Activated T-cell treated with anti-CD3 and anti-CD28 coated beads, Interleukin-2, amount 50 U/mL, for 24 hours (primary cell): ENCODE data around the gene CCR7.

ENCODE experiments used
- DNase-seq: peaks from one replicate; pipeline ENCODE4 v3.0.0-alpha.2; 2020
- H3K27ac Mint-ChIP-seq: 2 replicates; pipeline ENCODE4 v1.8.0; 2020; ENCODE audit warnings: mild to moderate bottlenecking, mixed read lengths
- H3K27me3 Mint-ChIP-seq: 2 replicates; pipeline ENCODE4 v1.8.0; 2020; ENCODE audit warnings: mixed read lengths
- H3K36me3 Mint-ChIP-seq: 2 replicates; pipeline ENCODE4 v1.8.0; 2020; ENCODE audit warnings: low read depth, mixed read lengths
- H3K4me1 Mint-ChIP-seq: 2 replicates; pipeline ENCODE4 v1.8.0; 2020; ENCODE audit warnings: low read depth, mixed read lengths
- H3K4me3 Mint-ChIP-seq: 2 replicates; pipeline ENCODE4 v1.8.0; 2020; ENCODE audit warnings: mild to moderate bottlenecking, moderate library complexity, mixed read lengths
- H3K9me3 Mint-ChIP-seq: 2 replicates; pipeline ENCODE4 v1.8.0; 2020; ENCODE audit warnings: mixed read lengths

The CCR7 gene

GRCh38 chr17:40532520-40533253 lies 32.6 kb downstream of the CCR7 start:
- H3K4me3 Mint-ChIP-seq, result peak overlapping the region; percentile 74
- H3K4me1 Mint-ChIP-seq, result peaks cover 90% of the 10 kb centered on the region
- no peaks in the 10 kb centered on the region for H3K9me3 Mint-ChIP-seq
- peak; percentile 30 for DNase-seq
- peak overlapping the region; percentile 95 for H3K27ac Mint-ChIP-seq
- H3K27me3 Mint-ChIP-seq, result no peaks in the 10 kb centered on the region
- H3K36me3 Mint-ChIP-seq, result peaks cover 3% of the 10 kb centered on the region

GRCh38 chr17:40531051-40531991 lies 34.0 kb downstream of the CCR7 start:
- Mint-ChIP-seq H3K9me3 (no peaks in the 10 kb centered on the region), H3K27me3 (no peaks in the 10 kb centered on the region), H3K4me3 (peak overlapping the region; percentile 74), H3K36me3 (peaks cover 3% of the 10 kb centered on the region), H3K4me1 (peaks cover 76% of the 10 kb centered on the region), H3K27ac (peak overlapping the region; percentile 95)
- peak; percentile 87 for DNase-seq

GRCh38 chr17:40530531-40530994 lies 34.7 kb downstream of the CCR7 start:
- Mint-ChIP-seq H3K9me3 (peaks cover 5% of the 10 kb centered on the region), H3K4me1 (peaks cover 70% of the 10 kb centered on the region), H3K27ac (peak overlapping the region; percentile 95), H3K27me3 (no peaks in the 10 kb centered on the region), H3K4me3 (peak overlapping the region; percentile 74), H3K36me3 (peaks cover 8% of the 10 kb centered on the region)
- peak; percentile 40 for DNase-seq

GRCh38 chr17:40529991-40530390 lies 35.3 kb downstream of the CCR7 start:
- peaks cover 65% of the 10 kb centered on the region for H3K4me1 Mint-ChIP-seq
- peaks cover 13% of the 10 kb centered on the region for H3K36me3 Mint-ChIP-seq
- peak overlapping the region; percentile 95 for H3K27ac Mint-ChIP-seq
- peak; percentile 26 for DNase-seq
- H3K9me3 Mint-ChIP-seq, result peaks cover 10% of the 10 kb centered on the region
- no peaks in the 10 kb centered on the region for H3K27me3 Mint-ChIP-seq
- no peak overlapping the region for H3K4me3 Mint-ChIP-seq

DNA sequence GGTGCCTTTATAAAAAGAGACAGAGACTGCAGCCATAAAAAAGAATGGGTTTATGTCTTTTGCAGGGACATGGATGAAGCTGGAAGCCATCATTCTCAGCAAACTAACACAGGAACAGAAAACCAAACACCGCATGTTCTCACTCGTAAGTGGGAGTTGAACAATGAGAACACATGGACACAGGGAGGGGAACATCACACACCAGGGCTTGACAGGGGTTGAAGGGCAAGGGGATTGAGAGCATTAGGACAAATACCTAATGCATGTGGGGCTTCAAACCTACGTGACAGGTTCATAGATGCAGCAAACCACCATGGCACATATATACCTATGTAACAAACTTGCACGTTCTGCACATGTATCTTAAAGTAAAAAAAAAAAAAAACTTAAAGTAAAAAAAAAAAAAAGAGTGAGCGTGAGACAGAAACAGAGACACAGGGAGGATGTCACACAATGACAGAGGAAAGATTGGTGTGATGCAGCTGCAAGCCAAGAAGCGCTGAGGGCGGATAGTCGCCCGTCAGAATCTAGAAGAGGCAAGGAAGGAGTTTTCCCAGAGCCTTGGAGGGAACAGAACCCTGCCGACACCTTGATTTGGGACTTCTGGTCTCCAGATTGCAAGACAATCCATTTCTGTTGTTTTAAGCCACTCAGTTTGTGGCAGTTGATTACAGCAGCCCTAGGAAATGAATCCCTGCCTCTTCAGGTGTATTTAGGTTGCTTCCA lies 36.4 kb downstream of the CCR7 start:
- H3K4me3 Mint-ChIP-seq, result no peak overlapping the region
- peaks cover 58% of the 10 kb centered on the region for H3K4me1 Mint-ChIP-seq
- no peak overlapping the region for H3K27ac Mint-ChIP-seq
- H3K36me3 Mint-ChIP-seq, result peaks cover 19% of the 10 kb centered on the region
- H3K27me3 Mint-ChIP-seq, result no peaks in the 10 kb centered on the region
- DNase-seq, result peak; percentile 43
- peaks cover 15% of the 10 kb centered on the region for H3K9me3 Mint-ChIP-seq

DNA sequence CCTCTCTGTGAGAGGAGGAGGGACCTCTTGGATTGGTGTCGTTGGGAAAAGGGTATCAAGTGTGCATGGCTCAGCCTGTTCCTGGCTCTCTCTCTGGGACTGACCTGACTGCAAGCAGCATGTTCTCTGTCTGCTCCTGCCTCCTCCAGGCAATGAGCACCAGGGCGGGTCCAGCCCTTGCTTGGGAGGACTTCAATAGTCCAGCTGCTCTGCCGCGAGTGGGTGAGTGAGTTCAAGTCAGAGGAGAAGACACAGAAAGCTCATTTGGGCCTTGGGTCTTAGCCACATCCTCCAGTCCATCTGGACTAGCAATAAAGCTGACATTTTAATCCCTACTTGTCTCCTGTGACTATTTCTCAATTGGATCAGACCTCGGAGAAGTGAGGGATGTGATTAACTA lies 38.6 kb downstream of the CCR7 start:
- Mint-ChIP-seq H3K36me3 (peaks cover 17% of the 10 kb centered on the region), H3K27ac (no peak overlapping the region), H3K27me3 (no peaks in the 10 kb centered on the region), H3K4me3 (no peak overlapping the region), H3K4me1 (peaks cover 39% of the 10 kb centered on the region), H3K9me3 (peaks cover 15% of the 10 kb centered on the region)
- peak; percentile 25 for DNase-seq

- Mint-ChIP-seq H3K27ac (no peak overlapping the region), H3K9me3 (peaks cover 15% of the 10 kb centered on the region), H3K27me3 (no peaks in the 10 kb centered on the region), H3K4me3 (no peak overlapping the region), H3K36me3 (peaks cover 17% of the 10 kb centered on the region), H3K4me1 (peaks cover 31% of the 10 kb centered on the region)
- no peak for DNase-seq
Measured at GRCh38 chr17:40525294-40525693, 40.0 kb downstream of the CCR7 start.

- peak; percentile 17 for DNase-seq
- no peak overlapping the region for H3K4me3 Mint-ChIP-seq
- peaks cover 15% of the 10 kb centered on the region for H3K9me3 Mint-ChIP-seq
- H3K27ac Mint-ChIP-seq, result no peak overlapping the region
- peaks cover 24% of the 10 kb centered on the region for H3K4me1 Mint-ChIP-seq
- peaks cover 17% of the 10 kb centered on the region for H3K36me3 Mint-ChIP-seq
- no peaks in the 10 kb centered on the region for H3K27me3 Mint-ChIP-seq
Measured at GRCh38 chr17:40524243-40524965, 40.9 kb downstream of the CCR7 start.

GRCh38 chr17:40522961-40523310 lies 42.3 kb downstream of the CCR7 start:
- Mint-ChIP-seq H3K4me1 (peaks cover 27% of the 10 kb centered on the region), H3K9me3 (peaks cover 15% of the 10 kb centered on the region), H3K4me3 (no peak overlapping the region), H3K27me3 (no peaks in the 10 kb centered on the region), H3K36me3 (peaks cover 17% of the 10 kb centered on the region), H3K27ac (no peak overlapping the region)
- DNase-seq, result no peak

GRCh38 chr17:40522250-40522960 lies 42.9 kb downstream of the CCR7 start:
- Mint-ChIP-seq H3K27me3 (no peaks in the 10 kb centered on the region), H3K4me3 (no peak overlapping the region), H3K27ac (no peak overlapping the region), H3K36me3 (peaks cover 17% of the 10 kb centered on the region), H3K9me3 (peaks cover 15% of the 10 kb centered on the region), H3K4me1 (peaks cover 29% of the 10 kb centered on the region)
- DNase-seq, result peak; percentile 18

- Mint-ChIP-seq H3K4me1 (peaks cover 42% of the 10 kb centered on the region), H3K4me3 (no peak overlapping the region), H3K27ac (no peak overlapping the region), H3K27me3 (no peaks in the 10 kb centered on the region), H3K9me3 (peaks cover 15% of the 10 kb centered on the region), H3K36me3 (peaks cover 16% of the 10 kb centered on the region)
- peak; percentile 30 for DNase-seq
Measured at GRCh38 chr17:40520991-40521453, 44.2 kb downstream of the CCR7 start.

DNA sequence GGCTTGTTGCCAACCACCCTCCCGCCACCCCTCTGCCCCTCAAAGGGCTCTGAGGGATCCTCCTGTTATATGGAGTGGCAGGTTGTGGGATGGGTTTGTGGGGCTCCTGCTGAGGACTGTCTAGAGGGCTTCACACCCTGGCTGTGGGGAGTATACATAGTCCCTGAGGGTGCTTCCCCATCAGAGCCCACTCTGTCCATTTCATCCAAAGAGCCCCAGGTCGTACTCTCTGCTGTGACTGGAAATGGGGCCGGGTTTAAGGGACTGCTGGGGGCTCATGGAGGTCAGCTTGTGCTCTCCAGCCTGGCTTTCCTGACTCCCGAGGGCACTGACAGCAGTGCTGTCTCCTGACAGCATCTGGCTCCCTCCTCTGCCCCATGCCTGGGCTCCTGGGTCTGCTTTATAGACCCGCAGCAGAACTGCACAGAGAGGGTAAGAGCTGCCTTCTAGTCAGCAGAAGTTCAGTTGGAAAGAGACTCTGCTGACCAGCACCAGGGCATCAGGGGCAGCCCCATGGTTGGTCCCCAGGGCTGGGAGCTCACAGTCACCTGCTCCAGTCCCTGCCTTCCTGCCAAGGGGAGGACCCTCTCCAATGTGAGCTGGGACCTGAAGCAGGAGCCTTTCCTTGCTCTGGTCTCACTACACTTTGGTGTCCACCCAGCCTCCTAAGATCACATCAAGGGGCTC lies 46.0 kb downstream of the CCR7 start:
- Mint-ChIP-seq H3K4me3 (no peak overlapping the region), H3K27ac (no peak overlapping the region)

More for the DNA sequence above, 46.0 kb downstream of the CCR7 start:
- H3K27me3 Mint-ChIP-seq, result no peaks in the 10 kb centered on the region
- H3K9me3 Mint-ChIP-seq, result no peaks in the 10 kb centered on the region
- peaks cover 58% of the 10 kb centered on the region for H3K4me1 Mint-ChIP-seq
- DNase-seq, result peak; percentile 35
- H3K36me3 Mint-ChIP-seq, result peaks cover 2% of the 10 kb centered on the region
